VCaP (cell line): Measurements from ENCODE around the gene APBA3.

Experiments
- H3K27ac ChIP-seq: fragments of 450-650 bp; 2 replicates; pipeline ENCODE4 v1.5.1; 2017
- CTCF ChIP-seq: fragments of 450-650 bp; conservative IDR thresholded peaks from 2 replicates; pipeline ENCODE4 v1.5.1; 2017; ENCODE audit warnings: mild to moderate bottlenecking, moderate library complexity

APBA3 gene

GRCh38 chr19:3723883-3724282 is 37.6 kb downstream of the APBA3 start:
- no peak overlapping the region for H3K27ac ChIP-seq

GRCh38 chr19:3723110-3723488 is 38.4 kb downstream of the APBA3 start:
- no peak overlapping the region for H3K27ac ChIP-seq
- TF ChIP-seq CTCF: no peak

More at GRCh38 chr19:3723883-3724282, 37.6 kb downstream of the APBA3 start:
- no peak for TF ChIP-seq CTCF

- H3K27ac ChIP-seq: no peak overlapping the region; the same call in 1 of the 2 replicates
- no peak for TF ChIP-seq CTCF
Measured at GRCh38 chr19:3722443-3723109, 38.9 kb downstream of the APBA3 start.

GRCh38 chr19:3721887-3722442 is 39.5 kb downstream of the APBA3 start:
- no peak for TF ChIP-seq CTCF
- H3K27ac ChIP-seq: no peak overlapping the region; the same call in 1 of the 2 replicates

GRCh38 chr19:3721131-3721886 is 40.2 kb downstream of the APBA3 start:
- TF ChIP-seq CTCF: no peak
- H3K27ac ChIP-seq: no peak overlapping the region; the same call in 1 of the 2 replicates

GRCh38 chr19:3720349-3720917 is 41.1 kb downstream of the APBA3 start:
- TF ChIP-seq CTCF: no peak
- H3K27ac ChIP-seq: no peak overlapping the region

- no peak for TF ChIP-seq CTCF
- no peak overlapping the region for H3K27ac ChIP-seq
Measured at GRCh38 chr19:3719868-3720267, 41.6 kb downstream of the APBA3 start.
